IMR-90 (cell line): ENCODE measurements around the gene ETV7. TPM values are rescaled to one million over a fixed set of nuclear protein-coding genes. Genes with fewer than 3 reads are reported as not detected.

Source experiments
- ATAC-seq: fragments of 200-7000 bp; cut with Tn5 transposase; 2 replicates; pipeline ENCODE4 v1.9.1; 2020; ENCODE audit warnings: low read depth, mild to moderate bottlenecking, moderate library complexity
- BruUV-seq: library from RNA; stranded (reverse); fragments of 400-500 nt; replicated peaks from 2 replicates; lab custom pipeline; 2021; lab: Mats Ljungman, UMichigan
- CTCF ChIA-PET: fragments of 300-600 bp; formaldehyde crosslinking; extraction: SDS; loops from one replicate; lab custom pipeline; 2021; ENCODE audit warnings: antibody characterized with exemption; lab: Yijun Ruan, JAX
- POLR2A ChIA-PET: fragments of 300-600 bp; sonication (Branson Sonifier 250); formaldehyde crosslinking; loops from one replicate; lab custom pipeline; 2022; ENCODE audit warnings: antibody characterized with exemption; ENCODE audit not compliant: unreplicated experiment; lab: Charles Lee
- DNase-seq: peaks from one replicate; pipeline ENCODE4 v3.0.0; 2013
- H2AFZ ChIP-seq: replicated peaks from 2 replicates; pipeline ENCODE3; 2013; ENCODE audit warnings: low read length, mild to moderate bottlenecking; ENCODE audit not compliant: poor library complexity
- H2AK5ac ChIP-seq: 2 replicates; pipeline ENCODE4 v1.6.1; 2013; ENCODE audit warnings: low read depth, low read length, inconsistent platforms
- H2AK9ac ChIP-seq: replicated peaks from 2 replicates; pipeline ENCODE3; 2013; ENCODE audit warnings: mild to moderate bottlenecking, low read depth, low read length, moderate library complexity; ENCODE audit not compliant: poor library complexity
- H2BK120ac ChIP-seq: 2 replicates; pipeline ENCODE4 v1.6.1; 2013; ENCODE audit warnings: low read depth, low read length, inconsistent platforms
- H2BK15ac ChIP-seq: 3 replicates; pipeline ENCODE4 v1.6.1; 2013; ENCODE audit warnings: low read depth, low read length, inconsistent platforms
- H2BK20ac ChIP-seq: 2 replicates; pipeline ENCODE4 v1.6.1; 2013; ENCODE audit warnings: low read depth, mild to moderate bottlenecking, inconsistent platforms, low read length, moderate library complexity
- H2BK5ac ChIP-seq: 2 replicates; pipeline ENCODE4 v1.6.1; 2013; ENCODE audit warnings: mild to moderate bottlenecking, low read depth, low read length, inconsistent platforms; ENCODE audit not compliant: poor library complexity, severe bottlenecking
- H3K14ac ChIP-seq: replicated peaks from 2 replicates; pipeline ENCODE4 v1.6.1; 2013; ENCODE audit warnings: low read depth, low read length, inconsistent platforms
- H3K18ac ChIP-seq: 2 replicates; pipeline ENCODE4 v1.6.1; 2013; ENCODE audit warnings: low read depth, low read length, control low read depth
- H3K23ac ChIP-seq: 2 replicates; pipeline ENCODE4 v1.6.1; 2013; ENCODE audit warnings: low read depth, low read length, inconsistent platforms
- H3K27ac ChIP-seq: 2 replicates; pipeline ENCODE4 v1.5.1; 2013; ENCODE audit warnings: mild to moderate bottlenecking, control low read depth, low read length; ENCODE audit not compliant: insufficient read depth
- H3K27me3 ChIP-seq: 2 replicates; pipeline ENCODE4 v1.6.1; 2013; ENCODE audit warnings: low read length; ENCODE audit not compliant: control insufficient read depth, insufficient read depth
- H3K36me3 ChIP-seq: 2 replicates; pipeline ENCODE4 v1.6.1; 2013; ENCODE audit warnings: low read length, mixed read lengths; ENCODE audit not compliant: control insufficient read depth, insufficient read depth
- H3K4ac ChIP-seq: 2 replicates; pipeline ENCODE4 v1.6.1; 2013; ENCODE audit warnings: low read depth, low read length, inconsistent platforms
- H3K4me1 ChIP-seq: 2 replicates; pipeline ENCODE4 v1.6.1; 2013; ENCODE audit warnings: low read length, mixed read lengths; ENCODE audit not compliant: control insufficient read depth, insufficient read depth
- H3K4me2 ChIP-seq: 2 replicates; pipeline ENCODE4 v1.6.1; 2013; ENCODE audit warnings: low read depth, mild to moderate bottlenecking, control low read depth, low read length, moderate library complexity
- H3K4me3 ChIP-seq: 2 replicates; pipeline ENCODE4 v1.5.1; 2013; ENCODE audit warnings: low read depth, mild to moderate bottlenecking, control low read depth, low read length, moderate library complexity; ENCODE audit not compliant: insufficient read depth
- H3K56ac ChIP-seq: 2 replicates; pipeline ENCODE4 v1.6.1; 2013; ENCODE audit warnings: low read length, inconsistent platforms; ENCODE audit not compliant: insufficient read depth; ENCODE audit errors: extremely low read depth
- H3K79me1 ChIP-seq, 2 experiments: 2 replicates each; pipeline ENCODE4 v1.6.1; 2013; ENCODE audit warnings: low read length in 2 of 2, inconsistent platforms in 1 of 2, low read depth in 1 of 2
- H3K9ac ChIP-seq: 2 replicates; pipeline ENCODE4 v1.6.1; 2013; ENCODE audit warnings: low read depth, low read length, control low read depth
- H3K9me1 ChIP-seq: 2 replicates; pipeline ENCODE4 v1.6.1; 2013; ENCODE audit warnings: low read length, inconsistent platforms; ENCODE audit not compliant: insufficient read depth
- H3K9me3 ChIP-seq: 2 replicates; pipeline ENCODE4 v1.6.1; 2013; ENCODE audit warnings: low read length; ENCODE audit not compliant: control insufficient read depth, insufficient read depth
- H4K20me1 ChIP-seq: 2 replicates; pipeline ENCODE4 v1.6.1; 2013; ENCODE audit warnings: low read length, inconsistent platforms; ENCODE audit not compliant: insufficient read depth
- H4K5ac ChIP-seq: 2 replicates; pipeline ENCODE4 v1.6.1; 2013; ENCODE audit warnings: mild to moderate bottlenecking, low read depth, low read length, control low read depth
- H4K8ac ChIP-seq, 2 experiments: 2 replicates each; pipeline ENCODE4 v1.6.1; 2013; ENCODE audit warnings: low read depth in 2 of 2, low read length in 2 of 2, control low read depth in 1 of 2, inconsistent platforms in 1 of 2
- H4K91ac ChIP-seq: 2 replicates; pipeline ENCODE4 v1.6.1; 2013; ENCODE audit warnings: low read depth, low read length, inconsistent platforms; ENCODE audit not compliant: insufficient read depth
- BHLHE40 ChIP-seq: fragments of 150-350 bp; IDR thresholded peaks from 2 replicates; pipeline ENCODE4 v1.6.1; 2016; ENCODE audit warnings: mild to moderate bottlenecking, low read depth, low read length
- FOS ChIP-seq: fragments of 150-350 bp; IDR thresholded peaks from 2 replicates; pipeline ENCODE4 v1.6.1; 2016; ENCODE audit warnings: low read depth, low read length
- MAFK ChIP-seq: IDR thresholded peaks from 2 replicates; pipeline ENCODE4 v1.6.1; 2012; ENCODE audit warnings: low read depth, low read length, improper control_type of control experiment
- POLR2A ChIP-seq: IDR thresholded peaks from 2 replicates; pipeline ENCODE4 v1.6.1; 2012; ENCODE audit warnings: mild to moderate bottlenecking, low read depth, low read length
- RAD21 ChIP-seq: IDR thresholded peaks from 2 replicates; pipeline ENCODE4 v1.6.1; 2012; ENCODE audit warnings: low read length, improper control_type of control experiment
- SMC3 ChIP-seq: fragments of 150-350 bp; IDR thresholded peaks from 2 replicates; pipeline ENCODE4 v1.6.1; 2016; ENCODE audit warnings: low read depth, mild to moderate bottlenecking, antibody characterized with exemption, low read length, moderate library complexity
- WGBS, 2 experiments: methylation state at CpG; one replicate each; pipeline versions ENCODE4 v1.1.5 to v1.1.7; 2013; ENCODE audit warnings: missing lambda C conversion rate in 2 of 2; ENCODE audit not compliant: insufficient read length in 1 of 2; ENCODE audit errors: extremely low coverage in 2 of 2; 5-methylcytosine and 5-hydroxymethylcytosine counted together
- dilution Hi-C: fragments of 300-500 bp; cut with HindIII; formaldehyde crosslinking; loops from one replicate; pipeline ENCODE4 v1.14.3; 2018; ENCODE audit warnings: low sequenced_read_pairs; ENCODE audit not compliant: unreplicated experiment
- in situ Hi-C: fragments of 300-500 bp; cut with MboI; formaldehyde crosslinking; loops from 3 replicates; pipeline ENCODE4 v1.14.3; 2019; ENCODE audit warnings: low sequenced_read_pairs, inconsistent platforms, mixed read lengths
- intact Hi-C: fragments of 100-400 bp; cut with micrococcal nuclease; formaldehyde crosslinking; loops from 2 replicates; pipeline ENCODE4 v1.10.0; 2022
- polyA plus RNA-seq, 3 experiments: library from polyadenylated mRNA; depleted of rRNA; stranded (reverse); fragments of >200 nt; gene quantifications; 2 replicates each; pipeline ENCODE4 v1.2.3, GENCODE V29; 2012; ENCODE audit warnings: low replicate concordance in 1 of 3
- total RNA-seq: library from RNA; depleted of rRNA; stranded (reverse); fragments of >200 nt; gene quantifications from 2 replicates; pipeline ENCODE4 v1.2.3, GENCODE V29; 2012
- TF ChIP-seq, protein P1 (sequence below): fragments of 150-350 bp; IDR thresholded peaks from 2 replicates; pipeline ENCODE4 v1.6.1; 2016; ENCODE audit warnings: low read depth, mild to moderate bottlenecking, low read length, moderate library complexity, borderline replicate concordance
- TF ChIP-seq, protein P2 (sequence below): conservative IDR thresholded peaks from 2 replicates; pipeline ENCODE4 v1.5.1; 2012; ENCODE audit warnings: mild to moderate bottlenecking, low read depth, low read length, improper control_type of control experiment

Gene ETV7
- total and polyA plus RNA-seq, 2 of the 4 experiments (the other 2 are of a cell fraction): 0.17 to 0.18 TPM

DNA sequence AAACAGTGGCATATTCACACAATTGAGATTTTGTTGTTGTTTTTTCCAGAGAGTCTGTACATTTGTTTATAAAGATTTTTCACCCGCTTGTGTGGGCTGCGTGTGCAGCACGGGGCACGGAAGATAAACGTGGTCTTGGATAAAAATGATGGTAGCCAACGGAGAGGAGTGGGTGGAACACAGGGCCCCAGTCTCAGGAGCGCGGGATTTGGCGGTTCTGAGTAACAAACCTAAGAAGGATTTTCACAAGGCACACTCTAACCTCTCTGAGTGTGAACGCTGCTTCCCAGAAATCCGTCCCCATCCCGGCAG, 47.2 kb downstream of the ETV7 start:
- ATAC-seq (no peak), DNase-seq (no peak)
- H3K4me3 ChIP-seq: no peak overlapping the region
- H2BK15ac ChIP-seq: no peak overlapping the region
- no peak overlapping the region for H2BK20ac ChIP-seq
- no peaks in the 10 kb centered on the region; the same call in 1 of the 2 replicates for H3K9me3 ChIP-seq
- H2AFZ ChIP-seq: peak overlapping the region; percentile 92
- no peaks in the 10 kb centered on the region for H3K4me1 ChIP-seq
- peaks cover 56% of the 10 kb centered on the region for H3K27me3 ChIP-seq
- H3K23ac ChIP-seq: no peak overlapping the region
- no peak for TF ChIP-seq RAD21
- TF ChIP-seq MAFK: no peak
- TF ChIP-seq, protein P1, sequence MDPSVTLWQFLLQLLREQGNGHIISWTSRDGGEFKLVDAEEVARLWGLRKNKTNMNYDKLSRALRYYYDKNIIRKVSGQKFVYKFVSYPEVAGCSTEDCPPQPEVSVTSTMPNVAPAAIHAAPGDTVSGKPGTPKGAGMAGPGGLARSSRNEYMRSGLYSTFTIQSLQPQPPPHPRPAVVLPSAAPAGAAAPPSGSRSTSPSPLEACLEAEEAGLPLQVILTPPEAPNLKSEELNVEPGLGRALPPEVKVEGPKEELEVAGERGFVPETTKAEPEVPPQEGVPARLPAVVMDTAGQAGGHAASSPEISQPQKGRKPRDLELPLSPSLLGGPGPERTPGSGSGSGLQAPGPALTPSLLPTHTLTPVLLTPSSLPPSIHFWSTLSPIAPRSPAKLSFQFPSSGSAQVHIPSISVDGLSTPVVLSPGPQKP: no peak
- TF ChIP-seq POLR2A: no peak
- TF ChIP-seq SMC3: no peak
- TF ChIP-seq, protein P2, sequence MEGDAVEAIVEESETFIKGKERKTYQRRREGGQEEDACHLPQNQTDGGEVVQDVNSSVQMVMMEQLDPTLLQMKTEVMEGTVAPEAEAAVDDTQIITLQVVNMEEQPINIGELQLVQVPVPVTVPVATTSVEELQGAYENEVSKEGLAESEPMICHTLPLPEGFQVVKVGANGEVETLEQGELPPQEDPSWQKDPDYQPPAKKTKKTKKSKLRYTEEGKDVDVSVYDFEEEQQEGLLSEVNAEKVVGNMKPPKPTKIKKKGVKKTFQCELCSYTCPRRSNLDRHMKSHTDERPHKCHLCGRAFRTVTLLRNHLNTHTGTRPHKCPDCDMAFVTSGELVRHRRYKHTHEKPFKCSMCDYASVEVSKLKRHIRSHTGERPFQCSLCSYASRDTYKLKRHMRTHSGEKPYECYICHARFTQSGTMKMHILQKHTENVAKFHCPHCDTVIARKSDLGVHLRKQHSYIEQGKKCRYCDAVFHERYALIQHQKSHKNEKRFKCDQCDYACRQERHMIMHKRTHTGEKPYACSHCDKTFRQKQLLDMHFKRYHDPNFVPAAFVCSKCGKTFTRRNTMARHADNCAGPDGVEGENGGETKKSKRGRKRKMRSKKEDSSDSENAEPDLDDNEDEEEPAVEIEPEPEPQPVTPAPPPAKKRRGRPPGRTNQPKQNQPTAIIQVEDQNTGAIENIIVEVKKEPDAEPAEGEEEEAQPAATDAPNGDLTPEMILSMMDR: no peak
- TF ChIP-seq FOS: no peak
- no peak for TF ChIP-seq BHLHE40
- POLR2A ChIA-PET: no interaction called here
- no peak overlapping the region for H4K8ac ChIP-seq
- H2AK9ac ChIP-seq: no peak overlapping the region
- H3K4ac ChIP-seq: no peak overlapping the region
- H3K56ac ChIP-seq: no peak overlapping the region
- no TSS peak for BruUV-seq
- CTCF ChIA-PET: interaction anchor here (1.1 to 1.3 kb wide), 6 partner anchors 10 to 216 kb away, joined by 3 to 22 read pairs (median 3); no protein-coding TSS in a partner anchor
- 30% methylated on average over 4 of the region's 12 CpGs; no CpG with 5 or more reads in 1 of the 2 experiments for WGBS, 2 experiments
- no peak overlapping the region for H3K18ac ChIP-seq
- in situ Hi-C loops: no loop called here
- H2BK5ac ChIP-seq: no peak overlapping the region
- no peak overlapping the region for H3K27ac ChIP-seq
- no peaks in the 10 kb centered on the region for H4K20me1 ChIP-seq
- dilution Hi-C loops: no loop called here
- H3K9me1 ChIP-seq: peaks cover 4% of the 10 kb centered on the region; the same call in 1 of the 2 replicates
- intact Hi-C loops: no loop called here
- no peaks in the 10 kb centered on the region for H3K36me3 ChIP-seq
- H2BK120ac ChIP-seq: no peak overlapping the region
- H3K9ac ChIP-seq: no peak overlapping the region
- H3K79me1 ChIP-seq: no peaks in the 10 kb centered on the region
- H2AK5ac ChIP-seq: no peak overlapping the region
- H3K4me2 ChIP-seq: no peak overlapping the region
- H4K91ac ChIP-seq: no peak overlapping the region
- no peak overlapping the region for H4K5ac ChIP-seq
- H3K14ac ChIP-seq: no peak overlapping the region
